GM12874 (cell line): ENCODE data around the gene PHF21B.

Source experiments
- TF ChIP-seq, protein P1 (sequence below): IDR thresholded peaks from 2 replicates; pipeline ENCODE4 v1.5.1; 2011; ENCODE audit warnings: low read depth, mild to moderate bottlenecking, control low read depth, low read length, moderate library complexity; ENCODE audit not compliant: insufficient read depth

PHF21B gene

DNA sequence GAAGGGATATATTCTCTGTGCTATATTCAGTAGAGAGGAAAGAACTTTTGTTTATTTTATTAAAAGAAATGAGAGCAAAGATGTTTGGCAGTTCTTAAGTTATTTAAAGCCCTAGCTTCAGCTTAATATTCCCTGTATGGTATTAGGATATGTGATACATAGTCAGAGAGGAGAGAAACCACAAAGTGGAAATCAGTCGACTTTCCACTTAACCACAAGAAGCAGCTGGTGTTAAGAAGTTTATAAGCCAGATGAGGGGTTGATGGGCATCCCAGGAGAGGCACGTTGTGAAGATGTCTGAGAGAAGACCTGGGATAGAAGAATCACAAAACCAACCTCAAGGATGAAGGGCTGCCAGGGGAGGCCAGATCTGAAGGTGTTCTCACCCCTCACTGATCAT, 23.3 kb upstream of the PHF21B start:
- TF ChIP-seq, protein P1, sequence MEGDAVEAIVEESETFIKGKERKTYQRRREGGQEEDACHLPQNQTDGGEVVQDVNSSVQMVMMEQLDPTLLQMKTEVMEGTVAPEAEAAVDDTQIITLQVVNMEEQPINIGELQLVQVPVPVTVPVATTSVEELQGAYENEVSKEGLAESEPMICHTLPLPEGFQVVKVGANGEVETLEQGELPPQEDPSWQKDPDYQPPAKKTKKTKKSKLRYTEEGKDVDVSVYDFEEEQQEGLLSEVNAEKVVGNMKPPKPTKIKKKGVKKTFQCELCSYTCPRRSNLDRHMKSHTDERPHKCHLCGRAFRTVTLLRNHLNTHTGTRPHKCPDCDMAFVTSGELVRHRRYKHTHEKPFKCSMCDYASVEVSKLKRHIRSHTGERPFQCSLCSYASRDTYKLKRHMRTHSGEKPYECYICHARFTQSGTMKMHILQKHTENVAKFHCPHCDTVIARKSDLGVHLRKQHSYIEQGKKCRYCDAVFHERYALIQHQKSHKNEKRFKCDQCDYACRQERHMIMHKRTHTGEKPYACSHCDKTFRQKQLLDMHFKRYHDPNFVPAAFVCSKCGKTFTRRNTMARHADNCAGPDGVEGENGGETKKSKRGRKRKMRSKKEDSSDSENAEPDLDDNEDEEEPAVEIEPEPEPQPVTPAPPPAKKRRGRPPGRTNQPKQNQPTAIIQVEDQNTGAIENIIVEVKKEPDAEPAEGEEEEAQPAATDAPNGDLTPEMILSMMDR, result no peak

DNA sequence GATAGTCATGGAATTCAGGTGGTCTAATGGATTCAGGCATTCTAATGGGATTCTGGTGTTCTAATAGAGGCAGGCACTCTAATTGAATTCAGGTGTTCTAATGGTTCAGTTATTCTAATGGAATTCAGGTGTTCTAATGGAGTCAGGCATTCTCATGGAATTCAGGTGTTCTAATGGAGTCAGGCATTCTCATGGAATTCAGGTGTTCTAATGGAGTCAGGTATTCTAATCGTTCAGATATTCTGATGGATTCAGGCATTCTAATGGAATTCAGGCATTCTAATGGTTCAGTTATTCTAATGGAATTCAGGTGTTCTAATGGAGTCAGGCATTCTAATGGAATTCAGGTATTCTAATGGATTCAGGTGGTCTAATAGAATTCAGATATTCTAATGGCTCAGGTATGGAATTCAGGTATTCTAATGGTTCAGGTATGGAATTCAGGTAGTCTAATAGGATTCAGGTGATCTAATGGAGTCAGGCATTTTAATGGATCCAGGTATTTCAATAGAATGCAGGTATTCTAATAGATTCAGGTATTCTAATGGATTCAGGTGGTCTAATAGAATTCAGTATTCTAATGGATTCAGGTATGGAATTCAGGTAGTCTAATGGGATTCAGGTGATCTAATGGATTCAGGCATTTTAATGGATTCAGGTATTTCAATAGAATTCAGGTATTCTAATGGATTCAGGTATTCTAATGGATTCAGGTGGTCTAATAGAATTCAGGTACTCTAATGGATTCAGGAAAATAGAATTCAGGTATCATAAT, 22.0 kb upstream of the PHF21B start:
- TF ChIP-seq, protein P1, result no peak

DNA sequence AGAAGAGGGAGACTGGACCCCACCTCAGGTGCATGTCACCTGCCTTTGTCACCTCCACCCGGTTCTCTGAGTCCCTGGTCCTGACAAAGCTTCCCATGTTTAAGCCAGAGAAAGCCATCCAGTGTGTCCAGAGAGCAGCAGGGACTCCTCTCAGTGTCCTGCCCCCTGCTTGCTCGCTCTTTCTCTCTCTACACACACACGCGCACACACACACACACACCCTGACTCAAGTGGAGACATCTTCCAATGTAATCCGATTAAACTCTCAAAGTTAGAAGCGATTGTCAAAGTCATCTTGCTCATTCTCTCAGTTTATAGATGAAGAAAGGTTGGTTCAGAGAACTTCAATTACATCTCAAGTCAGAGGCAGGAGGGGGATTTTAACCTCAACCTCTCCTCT, 19.7 kb upstream of the PHF21B start:
- TF ChIP-seq, protein P1, result no peak

DNA sequence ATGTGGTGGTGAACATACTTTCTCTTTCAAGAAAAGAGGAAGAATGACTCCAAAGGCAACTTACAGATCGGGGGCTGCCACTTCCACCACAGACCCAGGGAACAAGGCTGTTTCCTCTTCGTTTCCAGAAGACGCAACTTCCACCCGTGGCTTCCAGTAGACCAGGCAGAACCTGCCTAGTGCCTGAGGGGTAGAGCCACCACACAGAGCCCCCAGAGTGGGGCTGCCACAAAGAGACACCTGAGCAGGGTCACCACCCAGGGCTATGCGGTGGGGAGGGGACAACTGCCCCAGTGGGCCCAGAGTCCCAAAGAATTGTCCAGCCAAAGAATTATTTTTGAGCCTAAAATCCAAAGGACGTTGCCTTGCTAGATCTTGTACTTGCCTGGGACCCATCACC, 16.7 kb upstream of the PHF21B start:
- TF ChIP-seq, protein P1, result no peak

DNA sequence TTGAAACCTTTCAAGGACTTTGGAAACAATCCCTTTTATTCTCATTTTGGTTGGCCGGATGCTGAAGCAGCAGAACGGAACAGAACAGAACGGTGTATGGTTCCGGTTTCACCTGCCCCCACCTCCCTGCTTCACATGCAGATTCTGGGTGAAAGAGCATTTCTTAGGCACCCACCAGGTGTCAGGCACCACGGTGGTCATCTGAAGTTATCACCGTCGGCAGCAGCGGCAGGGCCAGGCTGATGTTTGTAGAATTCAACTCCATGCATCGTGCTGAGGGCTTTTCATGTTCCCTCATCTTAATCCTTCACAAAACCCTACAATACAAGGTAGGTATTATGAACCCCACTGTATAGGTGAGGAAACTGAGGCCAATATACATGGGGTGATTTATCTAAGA, 13.6 kb upstream of the PHF21B start:
- TF ChIP-seq, protein P1, result no peak

DNA sequence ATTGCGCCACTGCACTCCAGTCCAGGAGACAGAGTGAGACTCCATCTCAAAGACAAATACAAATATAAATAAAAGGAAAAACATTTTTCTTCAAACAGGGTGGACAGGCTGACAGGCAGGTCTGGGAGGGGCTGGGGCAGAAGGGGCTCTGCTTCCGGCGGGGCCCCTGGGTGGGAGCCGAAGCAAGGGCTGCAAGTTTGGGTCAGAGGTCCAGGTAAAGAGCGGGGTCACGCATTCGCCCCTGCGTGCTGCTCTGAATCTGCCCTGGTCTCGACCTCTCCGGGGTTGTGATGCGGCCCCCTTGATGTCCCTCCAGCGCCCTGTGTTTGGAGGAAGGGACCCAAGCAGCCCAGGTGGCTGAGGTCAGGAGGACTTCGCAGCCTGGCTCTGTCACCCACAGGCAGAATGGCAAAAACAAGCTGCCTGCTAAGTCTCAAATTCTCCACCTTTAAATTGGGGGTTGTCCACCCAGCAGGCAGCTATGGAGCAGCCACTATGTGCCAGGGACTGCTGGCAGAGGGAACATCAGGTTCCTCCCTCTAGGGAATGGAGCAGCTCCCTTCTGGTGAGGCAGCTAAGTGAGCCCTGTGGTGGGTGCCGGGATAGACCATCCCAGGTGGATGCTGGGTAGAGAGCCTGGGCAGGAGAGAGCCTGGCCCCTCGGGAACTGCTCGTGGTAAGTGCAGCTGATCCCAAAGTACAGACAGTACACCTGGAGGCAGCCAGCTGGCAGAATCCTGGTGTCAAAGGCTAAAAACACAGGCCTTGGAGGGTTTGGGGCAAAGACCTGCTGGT, 10.3 kb upstream of the PHF21B start:
- TF ChIP-seq, protein P1, result no peak

DNA sequence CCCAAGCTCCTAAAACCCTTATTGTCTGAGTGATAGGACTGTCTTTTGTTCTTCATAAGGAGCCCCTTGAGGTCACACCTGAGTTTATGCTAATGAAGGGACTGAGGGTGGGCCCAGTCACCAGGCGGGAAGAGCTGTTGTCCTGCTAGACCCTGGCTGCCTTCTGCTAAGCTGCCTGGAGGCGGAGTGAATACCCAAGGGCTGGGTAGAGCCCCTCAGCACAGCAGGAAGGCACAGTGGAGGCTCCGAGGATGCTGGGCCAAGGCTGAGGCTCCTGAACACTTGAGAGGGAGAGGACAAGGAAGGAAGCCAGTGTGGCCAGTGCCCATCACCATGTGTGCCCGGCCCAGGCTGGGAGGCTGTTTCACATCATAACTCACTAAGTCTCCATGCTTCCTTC, 4.8 kb upstream of the PHF21B start:
- TF ChIP-seq, protein P1, result no peak
